GM18868 (cell line): ENCODE measurements around the gene AMER1.
A peak's percentile ranks its signal among the peaks of the same experiment; 100 is the strongest.
"Not testable (repeated sequence)": the region's sequence is repeated elsewhere in the genome, so short reads cannot be mapped to it uniquely, and the experiment has no call there.

Experiments used
- ATAC-seq: cut with Tn5 transposase; IDR thresholded peaks from one replicate; pipeline ENCODE4 v1.9.1; 2021; ENCODE audit warnings: mild to moderate bottlenecking, moderate library complexity; ENCODE audit not compliant: unreplicated experiment

Gene AMER1

DNA sequence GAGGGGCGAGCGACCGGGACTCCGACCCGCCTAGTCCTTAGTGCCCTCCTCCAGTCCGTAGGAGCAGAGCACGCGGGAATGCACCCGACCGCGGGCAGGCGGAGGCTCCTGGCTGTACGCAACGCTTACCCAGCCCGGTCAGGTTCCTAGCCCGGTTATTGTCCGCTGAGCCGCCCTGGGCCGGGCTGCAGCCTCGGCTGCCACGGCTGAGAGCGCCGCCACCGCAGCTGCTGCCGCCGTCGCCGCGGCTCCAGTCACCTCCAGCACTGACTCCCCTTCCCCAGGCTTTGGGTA, at the start of gene AMER1:
Gene AMER1, minus strand, starts transcription at position 268 of the 294 bp plus-strand sequence. CDS start 12,422 bp downstream, outside the sequence.
- ATAC-seq, result peak; percentile 39

DNA sequence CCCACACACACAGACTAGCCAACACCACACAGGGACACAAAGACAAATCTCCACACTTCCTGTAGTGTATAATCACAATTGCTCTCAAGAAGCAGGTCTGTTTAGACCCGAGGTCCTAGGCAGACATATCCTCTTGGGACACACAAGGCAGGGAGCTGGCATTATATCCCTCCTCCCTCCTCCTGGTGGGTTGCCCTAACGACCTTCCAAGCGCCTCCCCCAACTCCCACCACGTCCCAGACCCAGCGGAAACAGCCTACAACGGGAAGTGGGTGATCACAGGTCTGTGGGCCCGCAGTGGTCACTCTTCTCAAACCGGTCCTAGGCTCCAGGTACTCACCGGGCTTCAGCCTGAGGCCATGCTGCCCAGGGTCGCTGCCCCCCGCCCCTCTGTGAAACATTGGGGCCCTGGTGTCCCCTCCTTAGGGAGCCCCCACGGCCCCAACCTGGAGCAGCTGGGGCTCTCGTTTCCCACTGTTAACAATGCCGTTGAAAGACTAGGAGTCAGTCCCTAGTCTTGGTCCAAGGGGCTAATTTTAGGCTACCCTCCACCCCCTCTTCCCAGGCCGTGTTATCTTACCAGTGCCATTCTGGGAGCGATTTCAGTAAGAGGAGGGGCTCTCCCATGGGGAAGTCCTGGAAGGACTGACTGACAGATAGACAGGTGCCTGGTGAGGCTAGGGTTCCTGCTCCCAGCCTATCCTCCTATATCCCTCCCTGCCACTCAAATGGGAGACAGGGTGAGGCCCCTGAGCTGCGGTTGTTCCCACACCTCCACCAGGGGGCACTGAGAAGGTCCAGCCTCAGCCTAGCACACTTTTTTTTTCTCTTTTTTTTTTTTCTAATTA, 24.8 kb upstream of the AMER1 start, which contains the start of gene ASB12:
Gene ASB12, minus strand, starts transcription at position 485 of the 848 bp plus-strand sequence. CDS start 4,957 bp downstream, outside the sequence.
- ATAC-seq, result no peak

- no peak for ATAC-seq
Observed at GRCh38 chrX:64229154-64229553, 23.6 kb upstream of the AMER1 start.

GRCh38 chrX:64218023-64218422, 12.5 kb upstream of the AMER1 start:
- ATAC-seq, result no peak

GRCh38 chrX:64213989-64214388, 8.5 kb upstream of the AMER1 start:
- ATAC-seq, result not testable (repeated sequence)

GRCh38 chrX:64206556-64207162, 1.2 kb upstream of the AMER1 start:
- ATAC-seq, result no peak

DNA sequence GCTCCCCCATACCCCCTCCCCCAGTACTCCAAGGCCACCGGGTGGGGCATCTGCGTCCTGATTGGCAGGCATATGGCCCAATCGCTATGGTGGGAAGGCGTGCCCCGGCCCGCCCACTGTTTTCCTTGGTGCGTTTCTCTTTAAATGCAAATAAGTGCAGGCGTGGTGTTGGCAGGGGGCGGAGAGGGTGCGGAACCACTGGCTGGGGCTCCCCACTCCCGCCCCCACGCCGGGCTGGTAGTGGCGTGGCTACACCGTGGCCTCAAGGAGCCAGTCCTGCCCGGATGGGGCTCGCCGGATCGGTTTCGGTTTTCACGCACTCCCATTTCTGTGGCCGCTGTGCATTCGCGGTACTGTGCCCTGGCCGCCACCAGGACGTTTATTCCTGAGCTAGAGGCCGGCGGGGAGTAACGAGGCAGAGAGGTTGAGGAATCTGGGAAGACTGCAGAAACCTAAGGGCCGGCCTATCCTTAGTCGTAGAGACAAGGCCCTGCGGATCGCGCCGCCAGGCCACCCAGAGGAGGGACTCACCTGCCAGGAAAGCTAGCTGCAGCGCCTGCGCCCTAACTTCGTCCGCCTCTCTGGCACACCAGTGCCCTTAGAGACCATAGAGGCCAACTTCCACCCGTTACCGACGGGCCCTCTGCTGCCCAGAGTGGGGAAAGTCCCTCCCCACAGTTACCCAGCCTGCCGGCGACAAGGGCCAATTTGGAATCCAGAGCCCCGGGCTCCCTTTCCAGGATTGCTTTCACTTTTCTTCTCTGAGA, 410 bp upstream of the AMER1 start:
- ATAC-seq, result peak; percentile 87

DNA sequence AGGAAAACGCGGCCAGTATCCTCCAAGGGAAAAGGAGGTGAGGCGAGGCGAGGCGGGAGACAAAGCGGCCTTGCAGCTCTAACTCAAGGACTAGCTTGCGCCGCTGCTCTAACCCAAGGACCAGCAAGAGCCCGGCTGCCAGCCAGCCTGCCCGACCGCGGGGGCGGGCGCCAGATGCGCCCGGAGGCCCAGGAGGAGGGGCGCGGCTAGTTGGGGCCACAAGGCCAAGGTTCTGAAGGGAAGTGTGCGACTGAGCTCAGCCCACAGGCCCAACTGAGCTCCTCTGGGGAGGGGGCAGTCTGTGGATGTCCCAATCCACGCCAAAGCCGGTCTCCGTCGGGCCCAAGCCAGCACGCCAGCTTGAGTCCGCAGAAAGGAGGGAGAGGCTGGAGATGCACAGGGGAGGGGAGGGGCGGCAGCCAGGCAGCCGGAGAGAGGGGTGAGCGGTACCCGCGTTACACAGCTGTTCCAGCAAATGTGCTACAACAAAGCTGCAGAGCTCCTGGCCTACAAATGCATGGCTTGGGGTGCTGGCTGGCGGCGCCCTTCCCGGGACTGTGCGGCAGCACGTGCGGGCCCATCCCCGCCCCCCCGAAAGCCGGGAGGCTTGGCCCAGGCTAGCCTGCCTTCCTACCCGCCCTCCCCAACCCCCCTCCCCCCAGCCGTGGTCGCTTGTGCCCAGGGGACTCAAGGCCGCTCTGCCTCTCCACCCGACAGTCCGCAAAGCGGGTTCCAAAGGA, 637 bp downstream of the AMER1 start:
- peak; percentile 13 for ATAC-seq

DNA sequence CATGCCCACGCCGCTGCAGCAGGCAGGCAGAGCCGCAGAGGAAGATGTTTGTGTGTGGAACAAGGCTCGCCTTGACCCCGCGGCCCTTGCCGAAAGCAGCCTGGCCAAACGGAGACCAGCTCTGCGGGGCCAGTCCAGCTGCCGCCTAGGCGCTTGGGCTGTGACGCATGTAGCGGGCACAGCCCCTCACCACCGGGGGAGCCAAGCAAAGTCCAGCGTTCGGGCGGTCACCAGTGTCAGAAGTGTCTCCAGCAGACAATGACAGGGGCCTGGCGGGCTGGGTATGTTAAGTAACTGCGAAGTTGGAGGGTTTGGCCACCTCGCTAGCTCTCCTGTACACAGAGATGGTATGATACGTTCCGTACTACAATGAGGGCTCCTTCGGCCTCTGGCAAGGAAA, 1.3 kb downstream of the AMER1 start:
- no peak for ATAC-seq

GRCh38 chrX:64202808-64203325, 2.6 kb downstream of the AMER1 start:
- no peak for ATAC-seq

GRCh38 chrX:64198036-64198435, 7.5 kb downstream of the AMER1 start:
- peak; percentile 75 for ATAC-seq

DNA sequence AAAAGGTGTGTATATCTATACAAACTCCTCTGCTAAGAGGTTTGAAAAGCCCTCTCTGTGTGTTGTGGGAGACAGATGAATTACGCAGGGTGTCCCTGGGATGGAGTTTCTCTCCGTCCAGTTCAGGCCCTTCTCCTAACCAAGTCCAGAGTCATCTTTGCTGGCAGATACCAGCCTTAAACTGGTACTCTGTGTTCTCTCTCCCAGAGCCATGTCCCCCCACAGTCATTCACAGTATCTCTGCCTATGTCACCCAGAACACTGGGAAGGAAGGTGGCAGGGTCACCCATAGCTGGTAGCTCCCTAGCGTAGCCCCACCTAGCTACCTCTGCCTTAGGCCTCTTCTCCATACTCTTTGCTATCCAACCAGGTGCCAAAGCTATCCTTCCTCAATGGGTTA, 8.9 kb downstream of the AMER1 start:
- no peak for ATAC-seq

DNA sequence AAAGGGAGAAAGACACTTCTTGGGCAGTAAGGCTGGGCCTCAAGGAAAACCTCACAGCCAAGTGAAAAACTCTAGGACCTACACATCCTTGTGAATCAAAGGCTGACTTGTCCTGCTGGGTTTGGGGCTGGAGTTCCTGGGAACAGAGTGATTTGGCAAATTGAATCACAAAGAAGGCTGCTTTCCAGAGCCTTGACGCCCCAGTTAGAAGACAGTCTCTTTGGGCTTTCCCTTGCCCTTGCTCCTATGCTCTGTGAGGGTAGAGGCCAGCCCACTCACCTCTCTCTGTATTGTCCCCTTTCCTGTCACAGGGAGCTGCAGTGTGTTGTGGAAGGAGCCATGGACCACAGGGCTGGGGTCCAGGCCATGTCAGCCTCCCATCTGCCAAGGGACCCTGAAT, 9.6 kb downstream of the AMER1 start:
- no peak for ATAC-seq

DNA sequence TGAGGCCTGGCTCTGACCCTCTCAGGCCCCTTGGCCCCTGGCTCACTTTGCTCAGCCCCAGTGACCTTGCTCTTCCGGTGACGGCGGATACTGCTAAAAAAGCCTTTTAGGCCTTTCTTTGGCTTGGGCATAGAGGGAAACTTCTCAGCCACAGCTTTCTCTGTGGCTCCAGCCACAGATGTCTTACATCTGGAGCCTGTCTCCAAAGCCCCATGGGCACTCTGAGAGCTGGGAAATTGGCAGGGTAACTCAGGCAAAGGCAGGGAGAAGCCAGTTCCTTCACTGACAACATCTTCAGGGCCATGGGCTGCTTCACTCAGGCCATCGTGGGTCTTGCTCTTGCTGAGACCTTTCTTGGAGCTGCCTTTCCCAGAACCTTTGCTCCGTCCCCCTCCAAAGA, 12.8 kb downstream of the AMER1 start:
- ATAC-seq, result no peak

DNA sequence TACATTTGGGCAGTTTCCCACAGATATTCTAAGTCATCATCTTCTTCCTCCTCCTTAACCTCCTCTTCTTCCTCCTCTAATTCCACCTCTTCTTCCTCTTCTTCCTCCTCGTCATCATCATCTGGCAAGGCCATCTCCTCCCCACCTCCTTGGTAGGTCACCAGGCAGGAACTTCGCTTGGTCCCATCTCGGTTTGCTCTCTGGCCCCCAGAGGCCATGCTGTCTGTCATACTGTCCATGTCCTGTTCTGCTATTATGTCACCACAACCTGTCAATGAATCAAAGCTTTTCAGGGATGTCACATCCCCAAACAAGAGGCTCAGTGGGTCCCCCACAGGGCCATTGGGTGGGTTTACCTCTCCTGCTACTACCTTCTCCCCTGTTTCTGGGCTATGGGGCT, 13.5 kb downstream of the AMER1 start:
- no peak for ATAC-seq

GRCh38 chrX:64191281-64192010, 14.1 kb downstream of the AMER1 start:
- no peak for ATAC-seq

DNA sequence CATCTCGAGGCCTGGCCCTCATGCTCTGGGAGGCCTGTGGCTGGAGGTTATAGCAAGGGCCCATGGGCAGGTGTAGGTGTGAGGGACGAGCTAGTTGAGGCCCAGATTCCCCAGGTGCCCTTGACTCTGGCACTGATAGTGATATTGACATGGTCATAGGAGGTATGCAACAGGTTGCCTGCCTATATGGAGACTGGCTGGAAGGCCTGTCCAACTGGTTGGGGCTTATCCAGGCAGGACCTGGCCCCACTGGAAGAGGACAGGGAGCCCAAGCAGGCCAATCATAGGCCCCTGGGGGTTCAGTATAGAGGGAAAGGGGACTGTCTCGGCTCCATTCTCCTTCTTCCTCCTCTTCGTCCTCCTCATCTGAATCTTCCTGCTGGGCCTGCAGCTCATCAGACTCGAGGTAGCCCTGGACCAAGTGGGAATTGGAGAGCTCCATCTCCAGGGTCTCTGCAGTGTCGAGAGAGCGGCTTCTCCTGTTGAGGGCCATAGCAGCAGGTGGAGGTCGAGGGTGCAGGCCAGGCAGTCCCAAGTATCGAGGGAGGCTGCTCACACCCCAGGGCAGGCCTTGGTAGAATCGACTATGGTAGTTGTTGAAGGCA, 15.3 kb downstream of the AMER1 start:
- no peak for ATAC-seq

DNA sequence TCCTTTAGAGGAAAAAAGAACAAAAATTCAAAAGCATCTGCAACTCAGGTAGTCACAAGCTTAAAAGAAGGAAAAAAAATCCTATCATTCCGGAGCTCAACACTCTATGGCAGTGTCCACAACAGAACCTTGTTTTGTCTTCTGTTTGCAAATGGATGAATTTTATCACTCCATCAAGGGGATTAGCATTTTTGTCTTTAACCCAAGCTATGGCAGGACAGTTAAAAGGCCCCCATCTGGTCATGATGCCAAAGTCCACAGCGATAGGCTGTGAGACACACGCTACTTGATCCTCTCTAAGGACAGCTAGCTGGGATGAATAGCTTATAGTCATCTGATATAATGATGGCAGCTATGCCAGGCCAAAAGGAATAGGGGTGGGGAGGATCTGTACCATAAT, 16.6 kb downstream of the AMER1 start:
- no peak for ATAC-seq

DNA sequence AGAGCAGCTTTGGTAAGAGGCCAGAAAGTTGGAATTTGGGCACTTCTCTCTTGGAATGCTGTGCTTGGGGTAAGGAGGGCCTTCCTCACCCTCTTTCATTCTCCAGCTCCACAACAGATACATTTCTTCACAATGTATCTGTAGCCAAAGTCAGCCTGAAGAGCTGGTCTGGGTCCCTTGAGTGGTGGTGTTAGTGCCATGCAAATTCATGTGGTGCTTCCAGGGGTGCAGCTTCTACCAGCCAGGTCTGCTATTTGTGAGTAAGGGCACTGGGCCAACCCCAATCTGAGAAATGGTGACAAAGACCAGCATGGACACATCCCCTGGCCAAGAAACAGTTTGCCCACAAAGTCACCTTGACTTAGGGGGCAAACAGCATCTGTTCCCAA, 17.8 kb downstream of the AMER1 start:
- no peak for ATAC-seq
